ENCODE data around the gene HHIP.

The HHIP gene

DNA sequence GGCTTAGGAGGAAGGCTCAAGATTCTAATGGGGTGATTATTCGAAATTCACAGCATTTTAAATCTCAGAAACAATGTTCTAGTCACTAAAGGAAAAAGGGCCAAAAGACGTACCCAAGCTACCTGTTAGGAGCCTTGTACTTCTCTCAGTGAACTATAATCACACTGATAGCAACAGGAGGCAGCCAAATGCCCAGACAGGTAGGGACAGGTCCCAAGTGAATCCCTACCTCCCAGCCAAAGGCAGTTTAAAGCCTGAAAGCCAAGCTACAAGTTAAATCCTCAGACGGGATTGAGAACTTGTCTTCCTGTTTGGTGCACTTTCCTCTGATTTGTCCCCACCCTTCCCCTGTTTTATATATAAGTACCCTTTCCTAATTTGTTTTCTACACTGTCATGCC lies 24.3 kb upstream of the HHIP start:
- TF ChIP-seq, protein P1, sequence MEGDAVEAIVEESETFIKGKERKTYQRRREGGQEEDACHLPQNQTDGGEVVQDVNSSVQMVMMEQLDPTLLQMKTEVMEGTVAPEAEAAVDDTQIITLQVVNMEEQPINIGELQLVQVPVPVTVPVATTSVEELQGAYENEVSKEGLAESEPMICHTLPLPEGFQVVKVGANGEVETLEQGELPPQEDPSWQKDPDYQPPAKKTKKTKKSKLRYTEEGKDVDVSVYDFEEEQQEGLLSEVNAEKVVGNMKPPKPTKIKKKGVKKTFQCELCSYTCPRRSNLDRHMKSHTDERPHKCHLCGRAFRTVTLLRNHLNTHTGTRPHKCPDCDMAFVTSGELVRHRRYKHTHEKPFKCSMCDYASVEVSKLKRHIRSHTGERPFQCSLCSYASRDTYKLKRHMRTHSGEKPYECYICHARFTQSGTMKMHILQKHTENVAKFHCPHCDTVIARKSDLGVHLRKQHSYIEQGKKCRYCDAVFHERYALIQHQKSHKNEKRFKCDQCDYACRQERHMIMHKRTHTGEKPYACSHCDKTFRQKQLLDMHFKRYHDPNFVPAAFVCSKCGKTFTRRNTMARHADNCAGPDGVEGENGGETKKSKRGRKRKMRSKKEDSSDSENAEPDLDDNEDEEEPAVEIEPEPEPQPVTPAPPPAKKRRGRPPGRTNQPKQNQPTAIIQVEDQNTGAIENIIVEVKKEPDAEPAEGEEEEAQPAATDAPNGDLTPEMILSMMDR (IDR thresholded peaks at IDR 0.05; ENCODE audit: low read depth, low read length, missing control alignments), result no peak
- no peak for DNase-seq (ENCODE audit: low read depth)
- no peak overlapping the region for H3K4me3 ChIP-seq (ENCODE audit: low read depth, low read length)
- in situ Hi-C loops (cut with HindIII; ENCODE audit: low sequenced_read_pairs), result no loop called here

DNA sequence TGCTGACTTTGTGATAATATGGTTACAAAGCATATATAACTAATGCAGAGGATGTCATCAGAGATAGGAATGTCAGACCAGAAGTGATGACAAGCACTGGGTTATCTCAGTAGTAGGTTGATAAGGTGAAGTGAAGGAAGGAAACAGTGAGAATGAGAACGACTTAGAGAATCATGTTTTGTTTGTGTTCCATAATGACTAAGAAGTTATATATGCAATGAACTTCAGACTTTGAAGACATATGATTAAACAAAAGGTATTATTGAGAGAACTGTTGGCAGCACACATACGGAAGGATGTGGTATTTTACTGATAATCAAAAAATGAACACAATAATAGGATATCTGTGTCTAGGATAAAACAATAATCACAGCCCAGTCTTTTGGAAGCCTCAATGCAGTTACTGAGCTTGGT lies 18.3 kb upstream of the HHIP start:
- TF ChIP-seq, protein P1 (IDR thresholded peaks at IDR 0.05; ENCODE audit: low read depth, low read length, missing control alignments), result no peak
- no peak overlapping the region for H3K4me3 ChIP-seq (ENCODE audit: low read depth, low read length)
- in situ Hi-C loops (cut with HindIII; ENCODE audit: low sequenced_read_pairs), result no loop called here
- no peak for DNase-seq (ENCODE audit: low read depth)

DNA sequence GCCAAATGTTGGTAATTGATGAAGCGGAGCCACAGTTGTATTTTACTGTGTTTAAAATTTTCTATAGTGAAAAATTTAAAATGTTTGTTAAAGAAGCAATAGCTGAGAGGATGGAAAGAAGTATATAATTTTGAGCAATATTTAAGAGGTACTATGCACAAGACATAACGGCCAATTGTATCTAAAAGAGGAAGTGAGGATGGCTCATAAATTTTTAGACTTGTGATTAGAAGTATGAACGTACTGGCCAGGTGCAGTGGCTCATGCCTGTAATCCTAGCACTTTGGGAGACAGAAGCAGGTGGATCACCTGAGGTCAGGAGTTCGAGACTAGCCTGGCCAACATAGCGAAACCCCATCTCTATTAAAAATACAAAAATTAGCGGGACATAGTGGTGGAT lies 12.7 kb upstream of the HHIP start:
- no peak for DNase-seq (ENCODE audit: low read depth)
- TF ChIP-seq, protein P1 (IDR thresholded peaks at IDR 0.05; ENCODE audit: low read depth, low read length, missing control alignments), result no peak
- in situ Hi-C loops (cut with HindIII; ENCODE audit: low sequenced_read_pairs), result no loop called here
- H3K4me3 ChIP-seq (ENCODE audit: low read depth, low read length), result no peak overlapping the region

DNA sequence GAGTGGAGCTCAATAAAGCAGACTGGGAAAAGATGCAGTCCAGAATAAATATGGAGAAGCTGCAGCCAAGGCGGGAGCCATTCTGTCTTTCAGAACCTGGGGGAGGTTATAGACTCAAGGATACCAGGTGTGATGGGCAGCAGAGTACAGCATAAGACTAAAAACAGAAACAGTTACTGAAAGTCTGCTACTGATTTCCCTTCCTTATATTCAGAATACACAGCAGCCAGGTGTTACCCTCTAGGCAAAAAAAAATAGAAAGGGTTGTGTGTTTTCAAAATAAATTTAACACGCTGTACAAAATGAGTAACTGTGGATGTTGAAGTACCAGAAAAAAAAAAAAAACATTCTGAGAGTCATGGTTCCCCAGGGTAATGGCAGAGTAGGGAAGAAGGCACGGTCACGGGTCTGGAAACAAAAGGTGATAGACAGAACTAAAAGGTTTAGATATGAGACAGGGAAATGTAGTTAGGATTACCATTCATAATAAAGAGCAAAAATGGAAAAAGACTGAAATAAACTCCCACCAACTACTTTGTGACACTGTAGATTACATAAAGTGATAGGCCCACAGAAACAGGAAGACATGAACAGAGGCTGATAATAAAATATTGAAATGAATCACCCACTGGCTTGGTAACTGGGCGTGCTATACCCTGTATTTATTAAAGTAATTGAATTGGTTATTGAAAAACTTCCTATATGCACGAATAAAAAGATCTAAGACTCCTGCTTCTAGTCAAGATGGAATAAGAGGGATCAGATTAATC lies 10.8 kb upstream of the HHIP start:
- H3K4me3 ChIP-seq (ENCODE audit: low read depth, low read length), result no peak overlapping the region
- DNase-seq (ENCODE audit: low read depth), result no peak
- in situ Hi-C loops (cut with HindIII; ENCODE audit: low sequenced_read_pairs), result no loop called here
- TF ChIP-seq, protein P1 (IDR thresholded peaks at IDR 0.05; ENCODE audit: low read depth, low read length, missing control alignments), result no peak

DNA sequence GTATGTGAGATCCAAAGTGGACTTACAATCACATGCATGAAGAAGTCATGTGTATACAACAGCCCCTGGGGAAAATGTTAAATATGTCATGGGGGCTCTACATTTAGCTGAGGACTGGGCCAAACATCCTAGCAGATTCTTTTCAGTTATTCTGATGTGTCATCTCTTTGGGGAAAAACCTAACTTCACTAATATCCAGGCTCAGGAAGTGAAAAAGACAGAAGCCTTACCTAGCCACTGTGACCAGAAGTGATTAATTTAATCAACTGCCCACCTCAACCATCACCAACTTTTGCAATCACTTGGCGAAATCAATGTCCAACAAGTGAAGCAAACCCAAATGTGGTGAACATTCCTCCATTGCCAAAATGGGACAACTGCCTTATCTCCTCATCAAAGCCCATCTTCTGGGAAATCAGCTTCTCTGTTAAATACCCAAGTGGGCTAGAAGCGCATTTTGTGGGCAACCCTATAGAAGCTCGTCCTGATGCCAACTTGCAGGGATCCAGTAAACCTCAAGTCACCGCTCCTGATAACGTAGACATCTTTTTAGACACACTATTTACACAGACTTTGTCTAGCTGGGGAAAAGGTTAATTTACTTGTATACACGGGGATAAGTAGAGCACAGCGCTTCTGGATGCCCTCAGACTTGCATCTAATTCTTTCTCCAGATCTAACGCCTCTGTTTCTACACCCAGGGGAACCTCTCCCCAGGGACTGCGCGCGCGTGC lies 1.4 kb upstream of the HHIP start:
- no peak for DNase-seq (ENCODE audit: low read depth)
- in situ Hi-C loops (cut with HindIII; ENCODE audit: low sequenced_read_pairs), result no loop called here
- peak overlapping the region; percentile 60 for H3K4me3 ChIP-seq (ENCODE audit: low read depth, low read length)
- TF ChIP-seq, protein P1 (IDR thresholded peaks at IDR 0.05; ENCODE audit: low read depth, low read length, missing control alignments), result no peak

DNA sequence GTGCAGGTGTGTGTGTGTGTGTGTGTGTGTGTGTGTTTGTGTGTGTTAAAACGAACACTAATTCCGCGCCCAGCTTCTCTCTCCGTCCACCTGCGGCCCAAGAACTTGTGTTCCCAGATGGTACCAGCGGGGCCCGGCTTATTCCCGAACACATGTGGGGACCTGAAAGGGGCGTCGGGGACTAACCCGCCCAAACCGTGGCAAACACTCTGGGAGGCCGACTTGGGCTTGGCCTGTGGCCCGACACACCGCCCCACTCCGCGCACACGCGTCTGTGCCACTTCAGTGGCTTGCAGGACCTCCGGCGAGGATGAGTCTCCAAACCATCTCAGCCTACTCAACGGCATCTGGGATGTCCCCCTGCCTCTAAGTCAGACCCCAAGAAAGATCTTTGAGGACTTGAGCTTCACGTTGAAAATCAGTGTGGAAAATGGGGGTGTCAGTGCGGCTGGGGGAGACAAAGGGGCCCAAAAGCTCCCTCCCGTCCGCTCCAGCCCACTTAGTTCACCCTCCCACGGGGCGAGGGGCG lies 790 bp upstream of the HHIP start:
- in situ Hi-C loops (cut with HindIII; ENCODE audit: low sequenced_read_pairs), result no loop called here
- TF ChIP-seq, protein P1 (IDR thresholded peaks at IDR 0.05; ENCODE audit: low read depth, low read length, missing control alignments), result no peak
- no peak for DNase-seq (ENCODE audit: low read depth)
- peak overlapping the region; percentile 60 for H3K4me3 ChIP-seq (ENCODE audit: low read depth, low read length)

Data from astrocyte of the cerebellum (primary cell).